Effector CD8-positive, alpha-beta T cell (primary cell): Measurements from ENCODE around the gene YIPF5.

Source experiments
- DNase-seq: peaks from one replicate; lab custom pipeline; 2025; lab: John Stamatoyannopoulos, UW

Gene YIPF5

GRCh38 chr5:144125163-144125726 lies 45.2 kb downstream of the YIPF5 start:
- no peak for DNase-seq

GRCh38 chr5:144122641-144123040 lies 47.8 kb downstream of the YIPF5 start:
- DNase-seq, result no peak

GRCh38 chr5:144122081-144122480 lies 48.4 kb downstream of the YIPF5 start:
- DNase-seq, result no peak

GRCh38 chr5:144121577-144121976 lies 48.9 kb downstream of the YIPF5 start:
- DNase-seq, result no peak

GRCh38 chr5:144120661-144121180 lies 49.7 kb downstream of the YIPF5 start:
- DNase-seq, result no peak

GRCh38 chr5:144117412-144117811 lies 53.0 kb downstream of the YIPF5 start:
- DNase-seq, result no peak

GRCh38 chr5:144114571-144114970 lies 55.9 kb downstream of the YIPF5 start:
- no peak for DNase-seq
